ENCODE measurements around the gene FOXO3B. TPM values are rescaled to one million over a fixed set of nuclear protein-coding genes. Genes with fewer than 3 reads are reported as not detected.
"Not testable (repeated sequence)": the region's sequence is repeated elsewhere in the genome, so short reads cannot be mapped to it uniquely, and the experiment has no call there.

The FOXO3B gene
- total RNA-seq (2014; rRNA removed; shearing (Covaris generic)) = 0.98 and 1.6 TPM in 2 replicates

GRCh38 chr17:18681767-18682571, at the start of gene FOXO3B:
FOXO3B (minus strand) TSS chr17:18682314; CDS start chr17:18681651, 663 bp downstream.
- peak; percentile 79 for DNase-seq (ENCODE audit: low read depth)

DNA sequence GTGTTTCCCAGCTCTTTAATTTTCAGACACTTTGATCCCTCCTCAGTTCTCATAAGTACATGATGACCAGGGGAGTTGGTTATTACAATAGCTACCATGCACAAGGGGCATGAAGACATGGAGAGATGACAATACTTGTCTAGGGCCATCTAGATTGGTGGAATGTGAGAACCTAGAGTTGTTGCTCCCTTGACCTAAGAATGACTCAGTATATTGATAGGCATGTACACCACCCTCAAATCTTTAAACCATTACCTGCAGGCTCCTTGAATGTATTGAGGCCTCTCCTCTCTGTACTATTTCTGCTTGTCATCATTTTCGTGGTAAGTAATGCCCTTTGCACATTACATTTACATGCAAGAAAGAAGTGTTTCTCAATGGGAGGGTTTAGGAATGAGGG, 41.4 kb upstream of the FOXO3B start:
- DNase-seq (ENCODE audit: low read depth) = not testable (repeated sequence)

GRCh38 chr17:18722612-18723011, 40.5 kb upstream of the FOXO3B start:
- not testable (repeated sequence) for DNase-seq (ENCODE audit: low read depth)

GRCh38 chr17:18721775-18722547, 39.8 kb upstream of the FOXO3B start:
- DNase-seq (ENCODE audit: low read depth) = not testable (repeated sequence)

GRCh38 chr17:18719428-18720110, 37.5 kb upstream of the FOXO3B start:
- not testable (repeated sequence) for DNase-seq (ENCODE audit: low read depth)

- peak; percentile 68 for DNase-seq (ENCODE audit: low read depth)
Observed at GRCh38 chr17:18718643-18719427, 36.7 kb upstream of the FOXO3B start.

DNA sequence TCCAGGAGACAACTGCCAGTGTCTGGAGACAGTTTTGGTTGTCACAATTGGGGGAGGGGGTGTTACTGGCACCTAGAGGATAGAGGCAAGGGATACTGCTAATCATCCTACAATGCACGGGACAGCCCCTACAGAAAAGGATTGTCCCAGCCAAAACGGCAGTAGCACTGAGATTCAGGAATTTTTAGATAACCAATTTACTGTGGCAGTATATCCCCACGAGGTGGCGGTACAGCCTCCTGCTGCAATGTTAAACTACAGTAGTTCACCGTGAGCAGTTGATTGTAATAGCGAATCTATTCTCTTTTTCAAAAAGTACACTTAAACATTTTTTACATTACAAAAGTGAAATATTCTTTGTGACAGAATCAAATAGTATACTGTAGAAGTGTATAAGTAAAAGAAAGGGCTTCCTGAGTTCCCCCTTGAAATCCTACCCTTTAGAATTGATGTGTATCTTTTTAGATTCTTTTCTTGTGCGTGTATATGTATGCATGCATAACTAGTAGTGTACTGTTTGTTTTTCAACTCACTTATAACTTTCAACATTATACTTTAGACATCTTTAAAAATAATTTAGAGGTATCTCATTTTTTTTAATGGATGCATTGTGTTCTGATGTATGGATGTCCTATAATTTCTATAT, 30.4 kb upstream of the FOXO3B start:
- peak; percentile 52 for DNase-seq (ENCODE audit: low read depth)

- DNase-seq (ENCODE audit: low read depth) = not testable (repeated sequence)
Observed at GRCh38 chr17:18708215-18708614, 26.1 kb upstream of the FOXO3B start.

- DNase-seq (ENCODE audit: low read depth) = not testable (repeated sequence)
Observed at GRCh38 chr17:18705955-18706354, 23.8 kb upstream of the FOXO3B start.

- DNase-seq (ENCODE audit: low read depth) = not testable (repeated sequence)
Observed at GRCh38 chr17:18698473-18699103, 16.5 kb upstream of the FOXO3B start.

DNA sequence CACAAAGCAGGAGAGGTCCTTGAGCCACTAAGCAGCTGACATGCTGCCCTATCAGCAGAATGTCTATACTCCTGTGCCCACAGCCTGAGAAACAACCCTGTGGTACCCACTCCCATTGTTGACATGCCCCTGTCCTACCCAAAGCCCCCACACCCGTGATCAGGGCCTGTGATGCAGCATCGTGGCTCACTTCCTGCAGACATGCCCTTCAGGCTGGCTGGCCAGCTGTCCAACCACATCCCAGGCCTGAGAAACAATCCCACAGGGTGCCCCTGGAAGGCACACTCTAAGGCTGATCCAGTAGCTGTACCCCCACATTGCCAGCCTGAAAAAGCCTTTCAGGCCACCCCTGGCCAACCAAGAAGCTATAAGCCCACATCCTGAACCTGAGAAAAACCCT, 13.0 kb upstream of the FOXO3B start:
- not testable (repeated sequence) for DNase-seq (ENCODE audit: low read depth)

- DNase-seq (ENCODE audit: low read depth) = not testable (repeated sequence)
Observed at GRCh38 chr17:18682668-18683067, 554 bp upstream of the FOXO3B start.

GRCh38 chr17:18677381-18677780, 4.7 kb downstream of the FOXO3B start:
- DNase-seq (ENCODE audit: low read depth) = not testable (repeated sequence)

DNA sequence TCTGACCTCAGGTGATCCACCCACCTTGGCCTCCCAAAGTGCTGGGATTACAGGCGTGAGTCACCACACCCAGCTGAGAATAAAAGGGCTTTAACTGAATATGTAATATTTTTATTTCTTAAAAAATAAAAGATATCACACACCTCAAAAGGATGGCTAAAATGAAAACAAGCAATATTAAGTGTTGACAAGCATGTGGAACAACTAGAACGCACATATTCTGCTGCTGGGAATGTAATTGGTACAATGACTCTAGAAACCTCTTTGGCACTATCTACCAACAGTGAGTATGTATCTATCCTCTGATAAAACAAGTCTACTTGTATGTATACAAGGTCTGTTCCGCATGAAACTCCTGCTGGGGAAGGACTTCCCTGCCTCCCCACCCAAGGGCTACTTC, 5.2 kb downstream of the FOXO3B start:
- not testable (repeated sequence) for DNase-seq (ENCODE audit: low read depth)

GRCh38 chr17:18672395-18673227, 9.5 kb downstream of the FOXO3B start:
- not testable (repeated sequence) for DNase-seq (ENCODE audit: low read depth)

GRCh38 chr17:18668625-18669024, 13.5 kb downstream of the FOXO3B start:
- not testable (repeated sequence) for DNase-seq (ENCODE audit: low read depth)

DNA sequence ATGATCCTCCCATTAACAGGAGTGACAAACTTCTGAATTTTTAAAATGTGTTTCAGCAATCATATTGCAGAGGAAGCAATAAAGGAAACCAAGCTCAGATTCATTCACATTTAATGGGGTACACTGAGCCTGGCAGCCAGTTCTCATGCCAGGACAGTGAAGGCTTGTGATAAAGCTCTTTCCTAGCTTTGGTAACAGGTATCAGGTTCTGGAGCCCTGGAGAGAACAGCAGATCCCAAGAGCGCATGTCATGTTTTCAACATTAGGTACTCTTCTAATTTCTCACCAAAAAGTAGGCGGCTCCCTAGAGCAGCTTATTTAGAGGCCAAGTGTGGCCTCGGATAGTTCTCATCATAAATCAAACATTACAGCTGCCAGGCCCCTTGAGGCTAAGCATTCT, 14.6 kb downstream of the FOXO3B start:
- not testable (repeated sequence) for DNase-seq (ENCODE audit: low read depth)

DNA sequence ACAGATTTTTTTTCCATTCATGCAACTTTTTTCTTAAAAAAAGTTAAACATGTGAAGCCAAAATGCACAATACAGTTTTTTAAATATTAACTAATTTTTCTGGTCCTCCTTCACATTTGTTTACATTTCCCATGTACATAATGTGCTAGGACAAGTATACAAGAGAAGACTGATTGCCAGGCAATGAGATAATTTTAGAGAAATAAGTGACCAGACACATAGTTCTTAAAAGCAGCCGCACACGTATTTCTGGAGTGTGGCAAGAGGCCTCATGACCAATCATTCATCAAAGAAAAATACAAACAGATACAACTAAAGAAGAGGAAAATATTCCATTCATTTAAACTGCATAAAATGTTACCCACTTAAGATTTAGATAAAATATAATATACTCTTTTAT, 15.8 kb downstream of the FOXO3B start:
- DNase-seq (ENCODE audit: low read depth) = not testable (repeated sequence)

DNA sequence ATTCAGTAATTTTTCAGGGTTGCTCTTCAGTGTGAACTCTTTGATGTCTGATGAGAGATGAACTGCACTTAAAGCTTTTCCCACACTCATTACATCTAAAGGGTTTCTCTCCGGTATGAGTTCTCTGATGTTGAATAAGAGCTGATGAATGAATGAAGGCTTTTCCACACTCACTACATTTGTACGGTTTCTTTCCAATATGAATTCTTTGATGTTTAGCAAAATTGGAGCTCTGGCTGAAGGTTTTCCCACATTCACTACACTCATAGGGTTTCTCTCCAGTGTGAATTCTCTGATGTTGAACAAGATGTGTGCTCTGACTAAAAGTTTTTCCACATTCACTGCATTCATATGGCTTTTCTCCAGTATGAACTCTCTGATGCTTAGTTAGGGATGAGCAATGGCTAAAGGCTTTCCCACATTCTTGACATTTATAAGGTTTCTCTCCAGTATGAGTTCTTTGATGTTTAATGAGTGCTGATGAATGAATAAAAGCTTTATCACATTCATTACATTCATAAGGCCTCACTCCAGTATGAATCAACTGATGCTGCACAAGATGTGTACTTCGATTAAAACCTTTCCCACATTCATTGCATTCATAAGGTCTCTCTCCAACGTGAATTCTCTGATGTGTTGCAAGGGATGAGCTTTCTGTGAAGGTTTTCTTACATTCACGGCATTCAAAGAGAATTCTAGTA, 20.0 kb downstream of the FOXO3B start:
- not testable (repeated sequence) for DNase-seq (ENCODE audit: low read depth)

All from RPMI7951 (cell line).